ENCODE measurements around the gene ANGPTL7. TPM values are rescaled to one million over a fixed set of nuclear protein-coding genes. Genes with fewer than 3 reads are reported as not detected.

ANGPTL7 gene
- total RNA-seq, 1 experiment from 2014 or later = not detected

DNA sequence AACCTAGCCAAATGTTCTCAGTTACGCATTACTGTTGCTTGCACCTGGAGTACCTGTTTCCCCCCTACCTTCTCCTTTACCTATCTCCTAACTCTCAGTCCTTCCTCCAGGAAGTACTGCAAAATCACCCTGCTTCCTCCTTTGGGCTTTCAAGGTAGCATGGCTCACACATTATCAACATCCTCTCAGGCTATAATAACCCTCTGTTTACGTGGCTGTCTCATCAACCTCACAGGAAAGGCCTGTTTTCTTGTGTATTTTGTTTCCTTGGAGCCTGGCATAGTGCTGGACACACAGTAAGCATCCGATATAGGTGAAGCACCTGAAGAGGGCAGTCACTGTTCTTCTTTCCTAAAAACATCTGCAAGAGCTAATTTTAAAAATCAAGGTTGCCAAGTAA, 32.7 kb upstream of the ANGPTL7 start:
- no peaks in the 10 kb centered on the region for H3K27me3 Mint-ChIP-seq (ENCODE audit: insufficient read depth, unreplicated experiment)
- ChIA-PET POLR2A (no interaction called here), CTCF (no interaction called here)
- peaks cover 9% of the 10 kb centered on the region for H3K36me3 Mint-ChIP-seq (ENCODE audit: insufficient read depth, unreplicated experiment)
- H3K4me1 ChIP-seq = no peaks in the 10 kb centered on the region
- no peak overlapping the region for H3K4me3 Mint-ChIP-seq (ENCODE audit: unreplicated experiment)
- H3K9me3 ChIP-seq = no peaks in the 10 kb centered on the region
- no peak overlapping the region for H3K4me3 ChIP-seq (ENCODE audit: low read depth, low read length)
- peak overlapping the region; percentile 55 for H3K27ac Mint-ChIP-seq (ENCODE audit: unreplicated experiment)
- H3K36me3 ChIP-seq (ENCODE audit: control insufficient read depth, insufficient read depth, low read length) = no peaks in the 10 kb centered on the region; the same call in 1 of the 2 replicates
- H3K27me3 ChIP-seq (replicated peaks; ENCODE audit: control insufficient read depth, insufficient read depth, low read length) = no peaks in the 10 kb centered on the region
- intact Hi-C loops (cut with micrococcal nuclease; ENCODE audit: unreplicated experiment) = no loop called here
- no peaks in the 10 kb centered on the region for H3K9me3 Mint-ChIP-seq (ENCODE audit: unreplicated experiment)
- no peak for DNase-seq
- BruUV-seq (replicated peaks) = no TSS peak
- peaks cover 5% of the 10 kb centered on the region for H3K4me1 Mint-ChIP-seq (ENCODE audit: low read depth, unreplicated experiment)
- TF ChIP-seq, protein P1, sequence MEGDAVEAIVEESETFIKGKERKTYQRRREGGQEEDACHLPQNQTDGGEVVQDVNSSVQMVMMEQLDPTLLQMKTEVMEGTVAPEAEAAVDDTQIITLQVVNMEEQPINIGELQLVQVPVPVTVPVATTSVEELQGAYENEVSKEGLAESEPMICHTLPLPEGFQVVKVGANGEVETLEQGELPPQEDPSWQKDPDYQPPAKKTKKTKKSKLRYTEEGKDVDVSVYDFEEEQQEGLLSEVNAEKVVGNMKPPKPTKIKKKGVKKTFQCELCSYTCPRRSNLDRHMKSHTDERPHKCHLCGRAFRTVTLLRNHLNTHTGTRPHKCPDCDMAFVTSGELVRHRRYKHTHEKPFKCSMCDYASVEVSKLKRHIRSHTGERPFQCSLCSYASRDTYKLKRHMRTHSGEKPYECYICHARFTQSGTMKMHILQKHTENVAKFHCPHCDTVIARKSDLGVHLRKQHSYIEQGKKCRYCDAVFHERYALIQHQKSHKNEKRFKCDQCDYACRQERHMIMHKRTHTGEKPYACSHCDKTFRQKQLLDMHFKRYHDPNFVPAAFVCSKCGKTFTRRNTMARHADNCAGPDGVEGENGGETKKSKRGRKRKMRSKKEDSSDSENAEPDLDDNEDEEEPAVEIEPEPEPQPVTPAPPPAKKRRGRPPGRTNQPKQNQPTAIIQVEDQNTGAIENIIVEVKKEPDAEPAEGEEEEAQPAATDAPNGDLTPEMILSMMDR (IDR thresholded peaks at IDR 0.05; ENCODE audit: insufficient read depth in 1 of 2, low read depth in 1 of 2, low read length in 1 of 2, severe bottlenecking in 1 of 2, unreplicated experiment in 1 of 2) = no peak

DNA sequence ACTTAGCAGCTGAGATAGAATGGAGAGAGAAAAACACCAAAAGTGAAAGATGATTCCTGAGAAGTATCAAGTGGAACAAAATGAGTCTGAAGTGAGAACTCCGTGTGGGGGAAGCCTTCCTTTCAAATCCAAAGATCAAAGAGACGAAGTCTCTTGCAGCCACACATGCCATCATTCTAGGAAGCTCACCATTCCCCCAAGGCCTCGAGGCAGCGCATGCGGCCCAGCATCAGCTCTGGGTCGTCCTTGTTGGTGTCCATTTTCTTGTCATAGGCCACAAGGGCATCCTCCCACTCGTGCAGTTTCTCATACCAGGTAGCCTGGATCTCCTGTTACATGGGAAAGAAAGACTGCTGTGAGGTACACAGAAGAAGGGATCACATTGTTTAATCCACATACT, 32.2 kb upstream of the ANGPTL7 start:
- TF ChIP-seq, protein P1 (IDR thresholded peaks at IDR 0.05; ENCODE audit: insufficient read depth in 1 of 2, low read depth in 1 of 2, low read length in 1 of 2, severe bottlenecking in 1 of 2, unreplicated experiment in 1 of 2) = no peak
- peaks cover 5% of the 10 kb centered on the region for H3K4me1 Mint-ChIP-seq (ENCODE audit: low read depth, unreplicated experiment)
- H3K9me3 Mint-ChIP-seq (ENCODE audit: unreplicated experiment) = no peaks in the 10 kb centered on the region
- no peaks in the 10 kb centered on the region for H3K27me3 ChIP-seq (replicated peaks; ENCODE audit: control insufficient read depth, insufficient read depth, low read length)
- no peak for DNase-seq
- H3K9me3 ChIP-seq = no peaks in the 10 kb centered on the region
- no peaks in the 10 kb centered on the region for H3K4me1 ChIP-seq
- intact Hi-C loops (cut with micrococcal nuclease; ENCODE audit: unreplicated experiment) = no loop called here
- H3K27ac Mint-ChIP-seq (ENCODE audit: unreplicated experiment) = no peak overlapping the region
- H3K36me3 Mint-ChIP-seq (ENCODE audit: insufficient read depth, unreplicated experiment) = peaks cover 10% of the 10 kb centered on the region
- CTCF ChIA-PET = no interaction called here
- no peak overlapping the region for H3K4me3 Mint-ChIP-seq (ENCODE audit: unreplicated experiment)
- H3K36me3 ChIP-seq (ENCODE audit: control insufficient read depth, insufficient read depth, low read length) = no peaks in the 10 kb centered on the region; the same call in 1 of the 2 replicates
- H3K27me3 Mint-ChIP-seq (ENCODE audit: insufficient read depth, unreplicated experiment) = no peaks in the 10 kb centered on the region
- no TSS peak for BruUV-seq (replicated peaks)
- H3K4me3 ChIP-seq (ENCODE audit: low read depth, low read length) = no peak overlapping the region
- POLR2A ChIA-PET = no interaction called here

DNA sequence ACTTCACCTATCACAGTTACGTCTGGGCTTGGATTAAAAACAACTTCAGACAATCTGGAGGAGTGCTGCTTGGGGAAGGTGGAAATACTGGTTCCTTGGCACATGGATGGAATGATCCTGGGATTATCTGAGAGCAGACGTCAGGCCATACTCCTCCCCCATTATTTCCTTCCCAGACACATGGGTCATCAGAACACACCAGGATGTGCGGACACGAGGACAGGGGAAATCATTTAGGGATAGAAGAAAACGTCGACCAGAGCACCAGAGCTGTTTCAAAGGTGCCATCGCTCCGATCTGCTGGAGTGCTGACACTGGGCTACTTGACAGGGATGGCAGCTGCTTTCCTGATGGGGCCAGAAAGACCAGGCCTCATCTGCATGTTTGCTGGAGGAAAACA, 31.8 kb upstream of the ANGPTL7 start:
- H3K27ac Mint-ChIP-seq (ENCODE audit: unreplicated experiment) = no peak overlapping the region
- DNase-seq = no peak
- Histone ChIP-seq H3K4me1 (no peaks in the 10 kb centered on the region), H3K9me3 (no peaks in the 10 kb centered on the region), H3K27me3 (replicated peaks; ENCODE audit: control insufficient read depth, insufficient read depth, low read length) (no peaks in the 10 kb centered on the region), H3K4me3 (ENCODE audit: low read depth, low read length) (no peak overlapping the region), H3K36me3 (ENCODE audit: control insufficient read depth, insufficient read depth, low read length) (no peaks in the 10 kb centered on the region; the same call in 1 of the 2 replicates)
- intact Hi-C loops (cut with micrococcal nuclease; ENCODE audit: unreplicated experiment) = no loop called here
- H3K4me1 Mint-ChIP-seq (ENCODE audit: low read depth, unreplicated experiment) = peaks cover 5% of the 10 kb centered on the region
- CTCF ChIA-PET = no interaction called here
- POLR2A ChIA-PET = interaction anchor here (0.5 kb wide), 1 partner anchor 117 kb away, joined by 9 read pairs; no protein-coding TSS in a partner anchor
- H3K36me3 Mint-ChIP-seq (ENCODE audit: insufficient read depth, unreplicated experiment) = peaks cover 14% of the 10 kb centered on the region
- H3K9me3 Mint-ChIP-seq (ENCODE audit: unreplicated experiment) = no peaks in the 10 kb centered on the region
- no peak overlapping the region for H3K4me3 Mint-ChIP-seq (ENCODE audit: unreplicated experiment)
- TF ChIP-seq, protein P1 (IDR thresholded peaks at IDR 0.05; ENCODE audit: insufficient read depth in 1 of 2, low read depth in 1 of 2, low read length in 1 of 2, severe bottlenecking in 1 of 2, unreplicated experiment in 1 of 2) = no peak
- no TSS peak for BruUV-seq (replicated peaks)
- H3K27me3 Mint-ChIP-seq (ENCODE audit: insufficient read depth, unreplicated experiment) = no peaks in the 10 kb centered on the region
